ENCODE results near the gene ANKMY2.

- no peak for TF ChIP-seq YY1 (tag by site-specific recombination; IDR thresholded peaks at IDR 0.05)
- no peak for TF ChIP-seq SP2 (tag by site-specific recombination; IDR thresholded peaks at IDR 0.05)
- TF ChIP-seq ZFP3 (tag by site-specific recombination; IDR thresholded peaks at IDR 0.05; ENCODE audit: low read depth), result no peak
- no peak for TF ChIP-seq ZNF114 (tag by site-specific recombination; IDR thresholded peaks at IDR 0.05)
- no peak for TF ChIP-seq TSHZ1 (tag by site-specific recombination; IDR thresholded peaks at IDR 0.05; ENCODE audit: borderline replicate concordance)
Measured at GRCh38 chr7:16677978-16678494, 32.5 kb upstream of the ANKMY2 start.
